Epithelial cell of esophagus (primary cell): ENCODE results near the gene CDC123.
"Not testable (repeated sequence)": the region's sequence is repeated elsewhere in the genome, so short reads cannot be mapped to it uniquely, and the experiment has no call there.

Experiments used
- DNase-seq: peaks from one replicate; pipeline ENCODE4 v3.0.0; 2010; ENCODE audit warnings: low read depth
- H3K4me3 ChIP-seq: 2 replicates; pipeline ENCODE4 v1.5.1; 2011; ENCODE audit warnings: mild to moderate bottlenecking, low read length, control low read depth
- CTCF ChIP-seq: IDR thresholded peaks from 2 replicates; pipeline ENCODE4 v1.5.1; 2011; ENCODE audit warnings: low read depth, mild to moderate bottlenecking, low read length, control low read depth, inconsistent platforms; ENCODE audit not compliant: insufficient read depth; ENCODE audit errors: missing control alignments

Gene CDC123

GRCh38 chr10:12262278-12262981, 66.4 kb downstream of the CDC123 start:
- H3K4me3 ChIP-seq, result no peak overlapping the region
- no peak for DNase-seq
- no peak for TF ChIP-seq CTCF

- peak; percentile 69 for TF ChIP-seq CTCF
- DNase-seq, result peak; percentile 72
- H3K4me3 ChIP-seq, result peak overlapping the region; percentile 25
Observed at GRCh38 chr10:12264204-12264940, 68.4 kb downstream of the CDC123 start.

- no peak for TF ChIP-seq CTCF
- no peak overlapping the region for H3K4me3 ChIP-seq
- no peak for DNase-seq
Observed at GRCh38 chr10:12269056-12269455, 73.1 kb downstream of the CDC123 start.

- no peak for DNase-seq
- H3K4me3 ChIP-seq, result no peak overlapping the region
- no peak for TF ChIP-seq CTCF
Observed at GRCh38 chr10:12271210-12271540, 75.2 kb downstream of the CDC123 start.

- DNase-seq, H3K4me3 ChIP-seq: not testable (repeated sequence)
Observed at GRCh38 chr10:12277862-12278261, 81.9 kb downstream of the CDC123 start.

- H3K4me3 ChIP-seq, result no peak overlapping the region
- TF ChIP-seq CTCF, result no peak
- peak; percentile 62 for DNase-seq
Observed at GRCh38 chr10:12279281-12279680, 83.3 kb downstream of the CDC123 start.

- TF ChIP-seq CTCF, result no peak
- H3K4me3 ChIP-seq, result no peak overlapping the region
- DNase-seq, result peak; percentile 73
Observed at GRCh38 chr10:12287772-12288171, 91.8 kb downstream of the CDC123 start.

GRCh38 chr10:12297784-12298183, 101.8 kb downstream of the CDC123 start:
- H3K4me3 ChIP-seq, DNase-seq: not testable (repeated sequence)
